H9 (cell line): ENCODE data around the gene TMEFF2. TPM values are rescaled to one million over a fixed set of nuclear protein-coding genes. Genes with fewer than 3 reads are reported as not detected.

Experiments used
- DNase-seq: peaks from one replicate; pipeline ENCODE4 v3.0.0-alpha.2; 2017
- H2AFZ ChIP-seq: one replicate; pipeline ENCODE4 v1.6.1; 2013; ENCODE audit warnings: mild to moderate bottlenecking, low read length, control low read depth, moderate library complexity
- H2AK5ac ChIP-seq: 2 replicates; pipeline ENCODE4 v1.6.1; 2013; ENCODE audit warnings: low read length, control low read depth, mixed read lengths; ENCODE audit not compliant: insufficient read length
- H2BK120ac ChIP-seq: one replicate; pipeline ENCODE4 v1.6.1; 2013; ENCODE audit warnings: low read depth, mild to moderate bottlenecking, low read length, control low read depth, inconsistent platforms; ENCODE audit not compliant: poor library complexity, severe bottlenecking
- H2BK12ac ChIP-seq: 2 replicates; pipeline ENCODE4 v1.6.1; 2013; ENCODE audit warnings: low read length, control low read depth, mixed read lengths, low read depth; ENCODE audit not compliant: insufficient read length
- H2BK15ac ChIP-seq: 2 replicates; pipeline ENCODE4 v1.6.1; 2013; ENCODE audit warnings: low read depth, low read length, control low read depth
- H2BK20ac ChIP-seq: one replicate; pipeline ENCODE4 v1.6.1; 2013; ENCODE audit warnings: low read depth, mild to moderate bottlenecking, low read length, control low read depth, inconsistent platforms; ENCODE audit not compliant: poor library complexity, severe bottlenecking
- H2BK5ac ChIP-seq: 2 replicates; pipeline ENCODE4 v1.6.1; 2013; ENCODE audit warnings: low read length, control low read depth, mixed read lengths; ENCODE audit not compliant: insufficient read length
- H3K14ac ChIP-seq: 2 replicates; pipeline ENCODE4 v1.6.1; 2013; ENCODE audit warnings: low read length, control low read depth; ENCODE audit not compliant: insufficient read depth
- H3K18ac ChIP-seq: 2 replicates; pipeline ENCODE4 v1.6.1; 2013; ENCODE audit warnings: low read depth, mild to moderate bottlenecking, mixed read lengths, low read length, control low read depth; ENCODE audit not compliant: insufficient read length
- H3K23ac ChIP-seq: 2 replicates; pipeline ENCODE4 v1.6.1; 2013; ENCODE audit warnings: low read length, control low read depth, mixed read lengths, low read depth; ENCODE audit not compliant: insufficient read length
- H3K23me2 ChIP-seq: 2 replicates; pipeline ENCODE4 v1.6.1; 2013; ENCODE audit warnings: low read depth, mild to moderate bottlenecking, mixed read lengths, low read length, control low read depth; ENCODE audit not compliant: insufficient read length, poor library complexity, severe bottlenecking
- H3K27ac ChIP-seq: 2 replicates; pipeline ENCODE4 v1.5.1; 2013; ENCODE audit warnings: low read length, control low read depth, mixed read lengths, low read depth; ENCODE audit not compliant: insufficient read length
- H3K27me3 ChIP-seq: 2 replicates; pipeline ENCODE4 v1.6.1; 2013; ENCODE audit warnings: low read length, control low read depth, inconsistent platforms; ENCODE audit not compliant: insufficient read depth
- H3K4ac ChIP-seq: 2 replicates; pipeline ENCODE4 v1.6.1; 2013; ENCODE audit warnings: low read depth, mild to moderate bottlenecking, control low read depth, inconsistent platforms, low read length, moderate library complexity
- H3K4me1 ChIP-seq: 2 replicates; pipeline ENCODE4 v1.6.1; 2013; ENCODE audit warnings: low read length, control low read depth, inconsistent platforms; ENCODE audit not compliant: insufficient read depth
- H3K4me2 ChIP-seq: 2 replicates; pipeline ENCODE4 v1.6.1; 2013; ENCODE audit warnings: low read length, control low read depth, mixed read lengths; ENCODE audit not compliant: insufficient read length, insufficient read depth
- H3K56ac ChIP-seq: 2 replicates; pipeline ENCODE4 v1.6.1; 2013; ENCODE audit warnings: low read depth, mild to moderate bottlenecking, mixed read lengths, low read length, control low read depth; ENCODE audit not compliant: insufficient read length
- H3K79me1 ChIP-seq: 2 replicates; pipeline ENCODE4 v1.6.1; 2013; ENCODE audit warnings: low read depth, mild to moderate bottlenecking, moderate library complexity, low read length, control low read depth, inconsistent platforms; ENCODE audit not compliant: insufficient read depth, poor library complexity, severe bottlenecking
- H3K79me2 ChIP-seq: 2 replicates; pipeline ENCODE4 v1.6.1; 2013; ENCODE audit warnings: low read length, control low read depth, inconsistent platforms; ENCODE audit not compliant: insufficient read depth
- H3K9ac ChIP-seq: 2 replicates; pipeline ENCODE4 v1.6.1; 2013; ENCODE audit warnings: low read length, control low read depth, mixed read lengths; ENCODE audit not compliant: insufficient read length; ENCODE audit errors: extremely low read depth
- H3K9me3 ChIP-seq: one replicate; pipeline ENCODE4 v1.6.1; 2013; ENCODE audit warnings: low read depth, low read length, inconsistent platforms; ENCODE audit not compliant: control insufficient read depth
- H3T11ph ChIP-seq: one replicate; pipeline ENCODE4 v1.6.1; 2013; ENCODE audit warnings: mild to moderate bottlenecking, low read length, control low read depth, inconsistent platforms
- H4K20me1 ChIP-seq: one replicate; pipeline ENCODE4 v1.6.1; 2013; ENCODE audit not compliant: control insufficient read depth, insufficient read length, insufficient read depth
- H4K5ac ChIP-seq: 2 replicates; pipeline ENCODE4 v1.6.1; 2013; ENCODE audit warnings: low read depth, mild to moderate bottlenecking, mixed read lengths, low read length, control low read depth; ENCODE audit not compliant: insufficient read length
- H4K8ac ChIP-seq: replicated peaks from 2 replicates; pipeline ENCODE4 v1.6.1; 2013; ENCODE audit warnings: low read length, control low read depth, mixed read lengths, low read depth; ENCODE audit not compliant: insufficient read length
- H4K91ac ChIP-seq: 2 replicates; pipeline ENCODE4 v1.6.1; 2013; ENCODE audit warnings: low read depth, mild to moderate bottlenecking, moderate library complexity, mixed read lengths, low read length, control low read depth; ENCODE audit not compliant: insufficient read length
- H3K27ac Mint-ChIP-seq, 3 experiments: 2 replicates in 2 of 3; 3 replicates in 1 of 3; pipeline ENCODE4 v1.8.0; 2020 to 2021; ENCODE audit warnings: mixed read lengths in 3 of 3, mild to moderate bottlenecking in 1 of 3, moderate library complexity in 1 of 3
- H3K27me3 Mint-ChIP-seq: 2 replicates; pipeline ENCODE4 v1.8.0; 2021; ENCODE audit warnings: low read depth, mild to moderate bottlenecking, moderate library complexity, mixed read lengths
- H3K36me3 Mint-ChIP-seq, 3 experiments: 2 replicates in 2 of 3; 3 replicates in 1 of 3; pipeline ENCODE4 v1.8.0; 2020 to 2021; ENCODE audit warnings: low read depth in 3 of 3, mixed read lengths in 3 of 3; ENCODE audit not compliant: insufficient read depth in 1 of 3
- H3K4me1 Mint-ChIP-seq, 2 experiments: 2 replicates each; pipeline ENCODE4 v1.8.0; 2020; ENCODE audit warnings: mixed read lengths in 2 of 2
- H3K4me3 Mint-ChIP-seq, 2 experiments: 2 replicates in 1 of 2; 3 replicates in 1 of 2; pipeline ENCODE4 v1.8.0; 2020 to 2021; ENCODE audit warnings: mild to moderate bottlenecking in 2 of 2, mixed read lengths in 2 of 2, moderate library complexity in 1 of 2
- H3K9me3 Mint-ChIP-seq, 2 experiments: 2 replicates in 1 of 2; 3 replicates in 1 of 2; pipeline ENCODE4 v1.8.0; 2020; ENCODE audit warnings: mild to moderate bottlenecking in 2 of 2, mixed read lengths in 2 of 2, moderate library complexity in 1 of 2
- WGBS: extraction: QIAGEN DNeasy Blood & Tissue Kit; methylation state at CpG from one replicate; pipeline ENCODE4 v1.1.7; 2013; ENCODE audit warnings: missing lambda C conversion rate, low lambda C conversion rate, mixed read lengths; ENCODE audit not compliant: insufficient read length; ENCODE audit errors: extremely low coverage; 5-methylcytosine and 5-hydroxymethylcytosine counted together
- total RNA-seq: library from RNA; stranded (reverse); gene quantifications from 2 replicates; pipeline ENCODE4 v1.2.1, GENCODE V29; 2021
- TF ChIP-seq, protein P1 (sequence below): fragments of 200-600 bp; sonication (generic); conservative IDR thresholded peaks from 3 replicates; pipeline ENCODE4 v1.8.0; 2021; ENCODE audit warnings: antibody characterized with exemption, mild to moderate bottlenecking

Gene TMEFF2
- total RNA-seq, 1 experiment from 2014 or later = 0.39 TPM

DNA sequence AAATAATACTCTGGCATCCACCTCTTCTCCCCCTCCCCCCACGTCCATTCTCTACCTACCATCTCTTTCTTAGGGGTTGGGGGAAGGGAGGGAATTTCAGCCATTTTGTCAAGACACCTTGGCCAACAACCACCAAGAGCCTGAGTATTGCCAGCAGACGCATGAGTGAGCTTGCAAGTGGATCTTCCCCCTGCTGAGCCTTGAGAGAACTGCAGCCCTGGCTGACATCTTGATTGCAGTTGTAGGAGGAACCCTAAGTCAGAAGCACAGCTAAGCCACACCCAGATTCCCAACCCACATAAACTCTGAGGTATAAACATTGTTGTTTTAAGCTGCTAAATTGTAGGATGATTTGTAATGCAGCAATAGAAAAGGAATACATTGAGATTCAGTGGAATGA lies 165.6 kb downstream of the TMEFF2 start:
- no peaks in the 10 kb centered on the region for H3K27me3 Mint-ChIP-seq
- Histone ChIP-seq H4K91ac (no peak overlapping the region), H2BK20ac (no peak overlapping the region), H3K23ac (no peak overlapping the region), H2BK120ac (no peak overlapping the region), H4K8ac (no peak overlapping the region), H2BK12ac (no peak overlapping the region), H3T11ph (no peak overlapping the region), H3K79me2 (no peaks in the 10 kb centered on the region), H3K4me1 (peaks cover 10% of the 10 kb centered on the region; the same call in 1 of the 2 replicates), H2BK15ac (no peak overlapping the region), H3K79me1 (no peaks in the 10 kb centered on the region), H3K9ac (no peak overlapping the region), H2AK5ac (no peak overlapping the region), H3K14ac (no peak overlapping the region), H3K23me2 (no peaks in the 10 kb centered on the region), H3K4me2 (no peak overlapping the region), H2AFZ (no peak overlapping the region), H4K5ac (no peak overlapping the region), H3K27me3 (no peaks in the 10 kb centered on the region), H3K27ac (no peak overlapping the region), H2BK5ac (no peak overlapping the region), H3K4ac (no peak overlapping the region), H3K9me3 (no peaks in the 10 kb centered on the region), H3K18ac (no peak overlapping the region), H3K56ac (no peak overlapping the region), H4K20me1 (no peaks in the 10 kb centered on the region)
- WGBS = no CpG with 5 or more reads among the region's 2 CpGs
- H3K27ac Mint-ChIP-seq = no peak overlapping the region
- H3K9me3 Mint-ChIP-seq = no peaks in the 10 kb centered on the region
- peaks cover 27 to 28% of the 10 kb centered on the region in 2 experiments for H3K4me1 Mint-ChIP-seq
- peaks cover 0 to 2% (median 0%) of the 10 kb centered on the region in 3 experiments; a peak in 2 of 7 replicates for H3K36me3 Mint-ChIP-seq
- DNase-seq = peak; percentile 80
- no peak overlapping the region for H3K4me3 Mint-ChIP-seq
- TF ChIP-seq, protein P1, sequence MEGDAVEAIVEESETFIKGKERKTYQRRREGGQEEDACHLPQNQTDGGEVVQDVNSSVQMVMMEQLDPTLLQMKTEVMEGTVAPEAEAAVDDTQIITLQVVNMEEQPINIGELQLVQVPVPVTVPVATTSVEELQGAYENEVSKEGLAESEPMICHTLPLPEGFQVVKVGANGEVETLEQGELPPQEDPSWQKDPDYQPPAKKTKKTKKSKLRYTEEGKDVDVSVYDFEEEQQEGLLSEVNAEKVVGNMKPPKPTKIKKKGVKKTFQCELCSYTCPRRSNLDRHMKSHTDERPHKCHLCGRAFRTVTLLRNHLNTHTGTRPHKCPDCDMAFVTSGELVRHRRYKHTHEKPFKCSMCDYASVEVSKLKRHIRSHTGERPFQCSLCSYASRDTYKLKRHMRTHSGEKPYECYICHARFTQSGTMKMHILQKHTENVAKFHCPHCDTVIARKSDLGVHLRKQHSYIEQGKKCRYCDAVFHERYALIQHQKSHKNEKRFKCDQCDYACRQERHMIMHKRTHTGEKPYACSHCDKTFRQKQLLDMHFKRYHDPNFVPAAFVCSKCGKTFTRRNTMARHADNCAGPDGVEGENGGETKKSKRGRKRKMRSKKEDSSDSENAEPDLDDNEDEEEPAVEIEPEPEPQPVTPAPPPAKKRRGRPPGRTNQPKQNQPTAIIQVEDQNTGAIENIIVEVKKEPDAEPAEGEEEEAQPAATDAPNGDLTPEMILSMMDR = peak; percentile 59
